SK-N-SH treated with all-trans-retinoic acid at 6 μM for 48 hours (cell line): ENCODE results near the gene CMKLR1.

Source experiments
- ATAC-seq: fragments of 200-7000 bp; cut with Tn5 transposase; 3 replicates; pipeline ENCODE4 v1.9.1; 2020; ENCODE audit warnings: mild to moderate bottlenecking, moderate library complexity
- BACH2 ChIP-seq: fragments of 250-450 bp; sonication (Bioruptor Pico); IDR thresholded peaks from 2 replicates; pipeline ENCODE4 v1.9.0; 2021; ENCODE audit warnings: mild to moderate bottlenecking, borderline replicate concordance
- CREB5 ChIP-seq: fragments of 250-450 bp; sonication (Bioruptor Pico); IDR thresholded peaks from 2 replicates; pipeline ENCODE4 v1.5.1; 2020; ENCODE audit warnings: low read depth, mild to moderate bottlenecking, moderate library complexity
- CSDC2 ChIP-seq: fragments of 250-450 bp; sonication (Bioruptor Pico); IDR thresholded peaks from 2 replicates; pipeline ENCODE4 v1.5.0; 2020; ENCODE audit warnings: mild to moderate bottlenecking, moderate library complexity
- CSRNP3 ChIP-seq: fragments of 250-450 bp; sonication (Bioruptor Pico); IDR thresholded peaks from 2 replicates; pipeline ENCODE4 v1.5.1; 2021; ENCODE audit warnings: mild to moderate bottlenecking, moderate library complexity
- ESRRG ChIP-seq: fragments of 250-450 bp; sonication (Bioruptor Pico); IDR thresholded peaks from 2 replicates; pipeline ENCODE4 v1.6.1; 2021; ENCODE audit warnings: mild to moderate bottlenecking
- GLIS3 ChIP-seq: fragments of 250-450 bp; sonication (Bioruptor Pico); IDR thresholded peaks from 2 replicates; pipeline ENCODE4 v1.5.0; 2020; ENCODE audit warnings: mild to moderate bottlenecking, moderate library complexity
- ISL1 ChIP-seq: fragments of 250-450 bp; sonication (Bioruptor Pico); IDR thresholded peaks from 2 replicates; pipeline ENCODE4 v2.1.2; 2022; ENCODE audit warnings: mild to moderate bottlenecking, moderate library complexity
- OSR1 ChIP-seq: fragments of 250-450 bp; sonication (Bioruptor Pico); IDR thresholded peaks from 2 replicates; pipeline ENCODE4 v1.8.0; 2022; ENCODE audit warnings: moderate library complexity, mild to moderate bottlenecking, inconsistent platforms
- POU6F1 ChIP-seq: fragments of 250-450 bp; sonication (Bioruptor Pico); IDR thresholded peaks from 2 replicates; pipeline ENCODE4 v1.8.0; 2021; ENCODE audit warnings: low read depth, mild to moderate bottlenecking, moderate library complexity, borderline replicate concordance
- SNAI2 ChIP-seq: fragments of 250-450 bp; sonication (Bioruptor Pico); IDR thresholded peaks from 2 replicates; pipeline ENCODE4 v1.5.0; 2020; ENCODE audit warnings: mild to moderate bottlenecking, moderate library complexity
- TOX ChIP-seq: fragments of 250-450 bp; sonication (Bioruptor Pico); IDR thresholded peaks from 2 replicates; pipeline ENCODE4 v1.8.0; 2021; ENCODE audit warnings: mild to moderate bottlenecking, moderate library complexity, borderline replicate concordance
- TSHZ2 ChIP-seq: fragments of 250-450 bp; sonication (Bioruptor Pico); IDR thresholded peaks from 2 replicates; pipeline ENCODE4 v1.5.0; 2020; ENCODE audit warnings: mild to moderate bottlenecking, moderate library complexity
- ZFP3 ChIP-seq: fragments of 250-450 bp; sonication (Bioruptor Pico); IDR thresholded peaks from 2 replicates; pipeline ENCODE4 v1.5.0; 2020; ENCODE audit warnings: mild to moderate bottlenecking, moderate library complexity
- ZFP30 ChIP-seq: fragments of 450-650 bp; formaldehyde crosslinking; IDR thresholded peaks from 2 replicates; pipeline ENCODE4 v1.5.0; 2022; ENCODE audit warnings: mild to moderate bottlenecking, moderate library complexity
- ZNF8 ChIP-seq: fragments of 450-650 bp; formaldehyde crosslinking; IDR thresholded peaks from 2 replicates; pipeline ENCODE4 v1.5.0; 2020; ENCODE audit warnings: mild to moderate bottlenecking, moderate library complexity

CMKLR1 gene

GRCh38 chr12:108260969-108261368 lies 78.1 kb downstream of the CMKLR1 start:
- no peak for TF ChIP-seq ZFP30 (CRISPR knock-in tag)
- no peak for TF ChIP-seq ISL1 (CRISPR knock-in tag)
- TF ChIP-seq OSR1 (CRISPR knock-in tag) = no peak
- TF ChIP-seq SNAI2 (CRISPR knock-in tag) = no peak
- no peak for TF ChIP-seq ESRRG
- TF ChIP-seq POU6F1 (CRISPR knock-in tag) = no peak
- no peak for TF ChIP-seq CSDC2
- ATAC-seq = no peak

GRCh38 chr12:108260039-108260438 lies 79.1 kb downstream of the CMKLR1 start:
- TF ChIP-seq ZFP3 (CRISPR knock-in tag) (no peak), TSHZ2 (CRISPR knock-in tag) (no peak), POU6F1 (CRISPR knock-in tag) (no peak), ESRRG (no peak), SNAI2 (CRISPR knock-in tag) (no peak), ZNF8 (CRISPR knock-in tag) (no peak), ISL1 (CRISPR knock-in tag) (no peak), GLIS3 (no peak), TOX (CRISPR knock-in tag) (no peak)
- TF ChIP-seq, all 23 proteins: peak for 0

GRCh38 chr12:108257610-108258106 lies 81.5 kb downstream of the CMKLR1 start:
- ATAC-seq = no peak
- no peak for TF ChIP-seq ISL1 (CRISPR knock-in tag)

More at GRCh38 chr12:108260039-108260438, 79.1 kb downstream of the CMKLR1 start:
- no peak for ATAC-seq

- ATAC-seq = no peak
- TF ChIP-seq CSDC2 = no peak
- TF ChIP-seq TOX (CRISPR knock-in tag) = no peak
- TF ChIP-seq ISL1 (CRISPR knock-in tag) = no peak
- TF ChIP-seq CREB5 = no peak
- TF ChIP-seq BACH2 (CRISPR knock-in tag) = no peak
- TF ChIP-seq OSR1 (CRISPR knock-in tag) = no peak
- no peak for TF ChIP-seq POU6F1 (CRISPR knock-in tag)
- TF ChIP-seq GLIS3 = no peak
- no peak for TF ChIP-seq CSRNP3 (CRISPR knock-in tag)
These were observed 82.1 kb downstream of the CMKLR1 start for GRCh38 chr12:108257004-108257403.
